ENCODE data around the gene COPS3.

COPS3 gene

GRCh38 chr17:17232303-17232621 lies 48.8 kb downstream of the COPS3 start:
- Histone ChIP-seq H3K4me1 (ENCODE audit: control insufficient read depth, insufficient read depth, low read depth, low read length) (peaks cover 30% of the 10 kb centered on the region), H3K4me3 (ENCODE audit: insufficient read depth in 1 of 2, low read depth in 1 of 2, low read length in 2 of 2) (no peak overlapping the region), H4K91ac (ENCODE audit: low read length) (no peak overlapping the region), H3K27ac (ENCODE audit: low read length, poor library complexity, severe bottlenecking) (no peak overlapping the region), H3K79me1 (replicated peaks; ENCODE audit: low read length, poor library complexity, severe bottlenecking) (peaks cover 25% of the 10 kb centered on the region), H3K9ac (ENCODE audit: low read length) (no peak overlapping the region), H3K14ac (ENCODE audit: low read length in 2 of 2) (no peak overlapping the region), H3K9me3 (ENCODE audit: control insufficient read depth, low read length) (no peaks in the 10 kb centered on the region), H4K8ac (ENCODE audit: low read length) (no peak overlapping the region), H2BK5ac (ENCODE audit: low read depth, low read length, poor library complexity, severe bottlenecking) (no peak overlapping the region), H3K4me2 (ENCODE audit: low read length, poor library complexity, severe bottlenecking) (no peak overlapping the region), H3K18ac (ENCODE audit: low read depth in 1 of 2, low read length in 2 of 2) (no peak overlapping the region), H2AFZ (ENCODE audit: low read depth, low read length) (no peak overlapping the region), H3K36me3 (ENCODE audit: control insufficient read depth in 1 of 2, insufficient read depth in 2 of 2, low read depth in 1 of 2, low read length in 2 of 2) (peaks cover 55 to 56% of the 10 kb centered on the region in 2 experiments), H3K23ac (ENCODE audit: low read length in 2 of 2) (no peak overlapping the region), H2BK12ac (ENCODE audit: low read length in 2 of 2) (no peak overlapping the region), H2BK15ac (ENCODE audit: low read depth, poor library complexity, severe bottlenecking) (no peak overlapping the region), H2AK5ac (ENCODE audit: low read length, severe bottlenecking) (no peak overlapping the region), H3K27me3 (ENCODE audit: control insufficient read depth in 1 of 2, insufficient read depth in 1 of 2, low read length in 2 of 2) (no peaks in the 10 kb centered on the region), H3K4ac (ENCODE audit: low read depth in 1 of 2, low read length in 2 of 2) (no peak overlapping the region), H2BK120ac (ENCODE audit: low read depth, low read length) (no peak overlapping the region)
- no peak for DNase-seq
- 90% methylated on average over 11 of the region's 11 CpGs for WGBS

- WGBS, result 92% methylated on average over 16 of the region's 16 CpGs
- Histone ChIP-seq H3K18ac (ENCODE audit: low read depth in 1 of 2, low read length in 2 of 2) (no peak overlapping the region), H3K9ac (ENCODE audit: low read length) (no peak overlapping the region), H4K91ac (ENCODE audit: low read length) (no peak overlapping the region), H2BK15ac (ENCODE audit: low read depth, poor library complexity, severe bottlenecking) (no peak overlapping the region), H3K27me3 (ENCODE audit: control insufficient read depth in 1 of 2, insufficient read depth in 1 of 2, low read length in 2 of 2) (no peaks in the 10 kb centered on the region), H3K4me2 (ENCODE audit: low read length, poor library complexity, severe bottlenecking) (no peak overlapping the region), H3K36me3 (ENCODE audit: control insufficient read depth in 1 of 2, insufficient read depth in 2 of 2, low read depth in 1 of 2, low read length in 2 of 2) (peaks cover 60 to 61% of the 10 kb centered on the region in 2 experiments), H2AFZ (ENCODE audit: low read depth, low read length) (no peak overlapping the region), H4K8ac (ENCODE audit: low read length) (no peak overlapping the region), H3K79me1 (replicated peaks; ENCODE audit: low read length, poor library complexity, severe bottlenecking) (peaks cover 30% of the 10 kb centered on the region), H3K14ac (ENCODE audit: low read length in 2 of 2) (no peak overlapping the region), H3K23ac (ENCODE audit: low read length in 2 of 2) (no peak overlapping the region), H2BK12ac (ENCODE audit: low read length in 2 of 2) (peak overlapping the region in 1 of 2 experiments; percentile 6), H2BK120ac (ENCODE audit: low read depth, low read length) (no peak overlapping the region), H2AK5ac (ENCODE audit: low read length, severe bottlenecking) (no peak overlapping the region), H3K27ac (ENCODE audit: low read length, poor library complexity, severe bottlenecking) (no peak overlapping the region), H3K9me3 (ENCODE audit: control insufficient read depth, low read length) (no peaks in the 10 kb centered on the region), H3K4ac (ENCODE audit: low read depth in 1 of 2, low read length in 2 of 2) (no peak overlapping the region), H3K4me1 (ENCODE audit: control insufficient read depth, insufficient read depth, low read depth, low read length) (peaks cover 30% of the 10 kb centered on the region), H3K4me3 (ENCODE audit: insufficient read depth in 1 of 2, low read depth in 1 of 2, low read length in 2 of 2) (no peak overlapping the region), H2BK5ac (ENCODE audit: low read depth, low read length, poor library complexity, severe bottlenecking) (no peak overlapping the region)
- no peak for DNase-seq
Measured at GRCh38 chr17:17231621-17232302, 49.3 kb downstream of the COPS3 start.

GRCh38 chr17:17229416-17230384 lies 51.3 kb downstream of the COPS3 start:
- Histone ChIP-seq H2BK120ac (ENCODE audit: low read depth, low read length) (no peak overlapping the region), H3K4me1 (ENCODE audit: control insufficient read depth, insufficient read depth, low read depth, low read length) (peaks cover 23% of the 10 kb centered on the region), H3K18ac (ENCODE audit: low read depth in 1 of 2, low read length in 2 of 2) (no peak overlapping the region), H3K9me3 (ENCODE audit: control insufficient read depth, low read length) (no peaks in the 10 kb centered on the region), H3K4me2 (ENCODE audit: low read length, poor library complexity, severe bottlenecking) (no peak overlapping the region), H3K27ac (ENCODE audit: low read length, poor library complexity, severe bottlenecking) (no peak overlapping the region), H3K27me3 (ENCODE audit: control insufficient read depth in 1 of 2, insufficient read depth in 1 of 2, low read length in 2 of 2) (no peaks in the 10 kb centered on the region), H4K8ac (ENCODE audit: low read length) (no peak overlapping the region), H3K4me3 (ENCODE audit: insufficient read depth in 1 of 2, low read depth in 1 of 2, low read length in 2 of 2) (no peak overlapping the region), H2AK5ac (ENCODE audit: low read length, severe bottlenecking) (no peak overlapping the region), H3K9ac (ENCODE audit: low read length) (no peak overlapping the region), H3K36me3 (ENCODE audit: control insufficient read depth in 1 of 2, insufficient read depth in 2 of 2, low read depth in 1 of 2, low read length in 2 of 2) (peaks cover 79 to 82% of the 10 kb centered on the region in 2 experiments), H2AFZ (ENCODE audit: low read depth, low read length) (no peak overlapping the region), H4K91ac (ENCODE audit: low read length) (no peak overlapping the region), H3K4ac (ENCODE audit: low read depth in 1 of 2, low read length in 2 of 2) (no peak overlapping the region), H2BK5ac (ENCODE audit: low read depth, low read length, poor library complexity, severe bottlenecking) (no peak overlapping the region), H3K79me1 (replicated peaks; ENCODE audit: low read length, poor library complexity, severe bottlenecking) (peaks cover 41% of the 10 kb centered on the region), H2BK12ac (ENCODE audit: low read length in 2 of 2) (no peak overlapping the region), H3K14ac (ENCODE audit: low read length in 2 of 2) (no peak overlapping the region), H2BK15ac (ENCODE audit: low read depth, poor library complexity, severe bottlenecking) (no peak overlapping the region), H3K23ac (ENCODE audit: low read length in 2 of 2) (no peak overlapping the region)
- WGBS, result 96% methylated on average over 22 of the region's 26 CpGs
- no peak for DNase-seq

GRCh38 chr17:17228521-17229279 lies 52.3 kb downstream of the COPS3 start:
- Histone ChIP-seq H3K4ac (ENCODE audit: low read depth in 1 of 2, low read length in 2 of 2) (no peak overlapping the region), H2AFZ (ENCODE audit: low read depth, low read length) (no peak overlapping the region), H3K4me2 (ENCODE audit: low read length, poor library complexity, severe bottlenecking) (no peak overlapping the region), H3K36me3 (ENCODE audit: control insufficient read depth in 1 of 2, insufficient read depth in 2 of 2, low read depth in 1 of 2, low read length in 2 of 2) (peaks cover 89 to 90% of the 10 kb centered on the region in 2 experiments), H3K18ac (ENCODE audit: low read depth in 1 of 2, low read length in 2 of 2) (no peak overlapping the region), H2AK5ac (ENCODE audit: low read length, severe bottlenecking) (no peak overlapping the region), H2BK15ac (ENCODE audit: low read depth, poor library complexity, severe bottlenecking) (no peak overlapping the region), H3K27ac (ENCODE audit: low read length, poor library complexity, severe bottlenecking) (no peak overlapping the region), H3K23ac (ENCODE audit: low read length in 2 of 2) (no peak overlapping the region), H3K4me1 (ENCODE audit: control insufficient read depth, insufficient read depth, low read depth, low read length) (peaks cover 17% of the 10 kb centered on the region), H4K8ac (ENCODE audit: low read length) (no peak overlapping the region), H2BK120ac (ENCODE audit: low read depth, low read length) (no peak overlapping the region), H3K9me3 (ENCODE audit: control insufficient read depth, low read length) (no peaks in the 10 kb centered on the region), H3K79me1 (replicated peaks; ENCODE audit: low read length, poor library complexity, severe bottlenecking) (peaks cover 46% of the 10 kb centered on the region), H4K91ac (ENCODE audit: low read length) (no peak overlapping the region), H2BK12ac (ENCODE audit: low read length in 2 of 2) (no peak overlapping the region), H3K27me3 (ENCODE audit: control insufficient read depth in 1 of 2, insufficient read depth in 1 of 2, low read length in 2 of 2) (no peaks in the 10 kb centered on the region), H3K4me3 (ENCODE audit: insufficient read depth in 1 of 2, low read depth in 1 of 2, low read length in 2 of 2) (no peak overlapping the region), H2BK5ac (ENCODE audit: low read depth, low read length, poor library complexity, severe bottlenecking) (no peak overlapping the region), H3K14ac (ENCODE audit: low read length in 2 of 2) (no peak overlapping the region), H3K9ac (ENCODE audit: low read length) (no peak overlapping the region)
- DNase-seq, result no peak
- WGBS, result 98% methylated on average over 17 of the region's 17 CpGs

Data from mesenchymal stem cell (in vitro differentiated cells and primary cell).